Panc1 (cell line): Measurements from ENCODE around the gene ADAM23.

Experiments used
- CTCF ChIP-seq: fragments of 450-650 bp; IDR thresholded peaks from 2 replicates; pipeline ENCODE4 v1.5.1; 2017; ENCODE audit warnings: mild to moderate bottlenecking
- REST ChIP-seq, 2 experiments: IDR thresholded peaks; 2 replicates each; pipeline ENCODE4 v1.6.1; 2011 to 2012; ENCODE audit warnings: low read depth in 2 of 2, control low read depth in 1 of 2, low read length in 1 of 2, mild to moderate bottlenecking in 1 of 2, moderate library complexity in 1 of 2; ENCODE audit not compliant: insufficient read depth in 1 of 2

- TF ChIP-seq CTCF (no peak), REST (IDR thresholded peaks at IDR 0.05; ENCODE audit: insufficient read depth in 1 of 2, low read depth in 2 of 2, low read length in 1 of 2) (no peak)
Observed at GRCh38 chr2:206518997-206519396, 75.7 kb downstream of the ADAM23 start.
